Esophagus squamous epithelium (tissue), 5 donors: ENCODE measurements around the gene SPATA31D4. TPM values are rescaled to one million over a fixed set of nuclear protein-coding genes. Genes with fewer than 3 reads are reported as not detected.

Source experiments
- DNase-seq: peaks from one replicate; lab custom pipeline; 2025; lab: John Stamatoyannopoulos, UW
- H3K27ac ChIP-seq, 4 donors: fragments of 200-600 bp; sonication (generic); one replicate each; pipeline ENCODE4 v1.5.1; 2016 to 2019; ENCODE audit warnings: mild to moderate bottlenecking in 1 of 4
- H3K27me3 ChIP-seq, 4 donors: fragments of 200-600 bp; sonication (generic); 1 replicate in 3 of 4; 2 replicates in 1 of 4; pipeline versions ENCODE4 v1.5.1 to v1.6.0; 2017 to 2021; ENCODE audit warnings: antibody characterized with exemption in 1 of 4
- H3K36me3 ChIP-seq, 3 donors: fragments of 200-600 bp; sonication (generic); one replicate each; pipeline ENCODE4 v1.5.1; 2016 to 2019
- H3K4me1 ChIP-seq, 3 donors: fragments of 200-600 bp; sonication (generic); one replicate each; pipeline ENCODE4 v1.5.1; 2017 to 2019
- H3K4me3 ChIP-seq, 4 donors: fragments of 200-600 bp; sonication (generic); 1 replicate in 3 of 4; 2 replicates in 1 of 4; pipeline ENCODE4 v1.5.1; 2016 to 2019; ENCODE audit warnings: mild to moderate bottlenecking in 2 of 4, moderate library complexity in 1 of 4
- H3K9me3 ChIP-seq, 3 donors: fragments of 200-600 bp; sonication (generic); one replicate each; pipeline ENCODE4 v1.5.1; 2016 to 2019
- POLR2A ChIP-seq, 4 donors: fragments of 450-650 bp; IDR thresholded peaks; one replicate each; pipeline ENCODE4 v1.6.1; 2017; ENCODE audit warnings: antibody characterized with exemption in 4 of 4, mild to moderate bottlenecking in 4 of 4, moderate library complexity in 3 of 4
- WGBS, 2 donors: methylation state at CpG; one replicate each; pipeline ENCODE4 v1.1.5; 2018; 5-methylcytosine and 5-hydroxymethylcytosine counted together
- intact Hi-C: fragments of 100-400 bp; cut with DNase I; formaldehyde crosslinking; loops from one replicate; pipeline ENCODE4 v1.15.0; 2022
- total RNA-seq, 4 donors: library from RNA; depleted of rRNA; stranded (reverse); fragments of >200 nt; gene quantifications; one replicate each; pipeline ENCODE4 v1.1.0, GENCODE V29; 2016
- TF ChIP-seq, protein P1 (sequence below), 6 experiments: fragments of 450-650 bp in 4 of 6; fragments of 200-600 bp in 2 of 6; sonication (generic) in 2 of 6; IDR thresholded peaks; one replicate each; pipeline ENCODE4 v1.5.1; 2016 to 2019; ENCODE audit warnings: antibody characterized with exemption in 6 of 6, mild to moderate bottlenecking in 4 of 6, moderate library complexity in 4 of 6
- donor health status: DM: yes; HTN: yes; CAD: no.

The SPATA31D4 gene
- total RNA-seq, 4 donors from 2014 or later, result not detected

DNA sequence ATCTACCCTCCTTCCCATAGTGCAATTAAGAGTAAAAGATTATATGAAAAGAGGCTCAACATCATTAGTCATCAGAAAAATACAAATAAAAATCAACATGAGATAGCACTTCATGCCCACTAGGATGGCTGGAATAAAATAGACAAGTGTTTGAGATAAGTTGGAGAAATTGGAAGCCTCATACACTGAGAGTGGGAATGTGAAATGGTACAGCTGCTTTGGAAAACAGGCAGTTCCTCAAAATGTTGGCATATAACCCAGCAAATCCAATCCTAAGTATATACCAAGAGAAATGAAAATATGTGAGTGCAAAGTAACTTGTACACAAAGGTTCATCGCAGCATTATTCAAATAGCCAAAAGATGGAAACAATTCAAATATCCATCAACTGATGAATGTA, 24.9 kb downstream of the SPATA31D4 start:
- TF ChIP-seq, protein P1, sequence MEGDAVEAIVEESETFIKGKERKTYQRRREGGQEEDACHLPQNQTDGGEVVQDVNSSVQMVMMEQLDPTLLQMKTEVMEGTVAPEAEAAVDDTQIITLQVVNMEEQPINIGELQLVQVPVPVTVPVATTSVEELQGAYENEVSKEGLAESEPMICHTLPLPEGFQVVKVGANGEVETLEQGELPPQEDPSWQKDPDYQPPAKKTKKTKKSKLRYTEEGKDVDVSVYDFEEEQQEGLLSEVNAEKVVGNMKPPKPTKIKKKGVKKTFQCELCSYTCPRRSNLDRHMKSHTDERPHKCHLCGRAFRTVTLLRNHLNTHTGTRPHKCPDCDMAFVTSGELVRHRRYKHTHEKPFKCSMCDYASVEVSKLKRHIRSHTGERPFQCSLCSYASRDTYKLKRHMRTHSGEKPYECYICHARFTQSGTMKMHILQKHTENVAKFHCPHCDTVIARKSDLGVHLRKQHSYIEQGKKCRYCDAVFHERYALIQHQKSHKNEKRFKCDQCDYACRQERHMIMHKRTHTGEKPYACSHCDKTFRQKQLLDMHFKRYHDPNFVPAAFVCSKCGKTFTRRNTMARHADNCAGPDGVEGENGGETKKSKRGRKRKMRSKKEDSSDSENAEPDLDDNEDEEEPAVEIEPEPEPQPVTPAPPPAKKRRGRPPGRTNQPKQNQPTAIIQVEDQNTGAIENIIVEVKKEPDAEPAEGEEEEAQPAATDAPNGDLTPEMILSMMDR (IDR thresholded peaks at IDR 0.05), result no peak
- no peak for TF ChIP-seq POLR2A (IDR thresholded peaks at IDR 0.05)
- intact Hi-C loops, result no loop called here
- WGBS, 2 donors, result 83 to 95% methylated on average over 1 of the region's 1 CpG

DNA sequence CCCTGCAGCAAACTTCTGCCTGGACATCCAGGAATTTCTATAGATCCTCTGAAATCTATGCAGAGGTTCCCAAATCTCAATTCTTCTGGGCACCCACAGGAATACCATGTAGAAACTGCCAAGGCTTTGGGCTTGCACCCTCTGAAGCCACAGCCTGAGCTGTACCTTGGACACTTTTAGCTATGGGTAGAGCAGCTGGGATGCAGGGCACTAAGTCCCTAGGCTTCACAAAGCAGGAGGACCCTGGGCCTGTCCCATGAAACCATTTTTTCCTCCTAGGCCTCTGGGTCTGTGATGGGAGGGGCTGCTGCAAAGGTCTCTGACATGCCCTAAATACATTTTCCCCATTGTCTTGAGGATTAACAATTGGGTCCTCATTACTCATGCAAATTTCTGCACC, 27.4 kb downstream of the SPATA31D4 start:
- Histone ChIP-seq H3K9me3 (peaks cover 0 to 10% (median 9%) of the 10 kb centered on the region in 3 donors), H3K27ac (no peak overlapping the region), H3K27me3 (no peaks in the 10 kb centered on the region), H3K36me3 (no peaks in the 10 kb centered on the region), H3K4me3 (no peak overlapping the region), H3K4me1 (no peaks in the 10 kb centered on the region)
- DNase-seq, result no peak
- intact Hi-C loops, result no loop called here
- no peak for TF ChIP-seq POLR2A (IDR thresholded peaks at IDR 0.05)
- TF ChIP-seq, protein P1 (IDR thresholded peaks at IDR 0.05), result no peak

More for the DNA sequence above, 24.9 kb downstream of the SPATA31D4 start:
- no peak overlapping the region for H3K27ac ChIP-seq
- H3K9me3 ChIP-seq, result peaks cover 0 to 10% (median 9%) of the 10 kb centered on the region in 3 donors
- DNase-seq, result no peak
- no peaks in the 10 kb centered on the region for H3K4me1 ChIP-seq
- no peaks in the 10 kb centered on the region for H3K27me3 ChIP-seq
- H3K36me3 ChIP-seq, result no peaks in the 10 kb centered on the region
- H3K4me3 ChIP-seq, result no peak overlapping the region

- H3K9me3 ChIP-seq, result no peaks in the 10 kb centered on the region
- H3K27ac ChIP-seq, result no peak overlapping the region
- intact Hi-C loops, result no loop called here
- no peak for DNase-seq
- WGBS, 2 donors, result 60 to 66% methylated on average over 6 of the region's 6 CpGs
- no peak overlapping the region for H3K4me3 ChIP-seq
- H3K36me3 ChIP-seq, result no peaks in the 10 kb centered on the region
- H3K27me3 ChIP-seq, result no peaks in the 10 kb centered on the region
- TF ChIP-seq, protein P1 (IDR thresholded peaks at IDR 0.05), result no peak
- no peak for TF ChIP-seq POLR2A (IDR thresholded peaks at IDR 0.05)
- no peaks in the 10 kb centered on the region for H3K4me1 ChIP-seq
Observed at GRCh38 chr9:81964218-81965171, 36.3 kb downstream of the SPATA31D4 start.

- H3K27ac ChIP-seq, result no peak overlapping the region
- WGBS, 2 donors, result 84 to 85% methylated on average over 3 of the region's 3 CpGs
- DNase-seq, result no peak
- no peaks in the 10 kb centered on the region for H3K4me1 ChIP-seq
- intact Hi-C loops, result no loop called here
- no peaks in the 10 kb centered on the region for H3K9me3 ChIP-seq
- H3K27me3 ChIP-seq, result no peaks in the 10 kb centered on the region
- no peaks in the 10 kb centered on the region for H3K36me3 ChIP-seq
- H3K4me3 ChIP-seq, result no peak overlapping the region
- TF ChIP-seq, protein P1 (IDR thresholded peaks at IDR 0.05), result no peak
- no peak for TF ChIP-seq POLR2A (IDR thresholded peaks at IDR 0.05)
Observed at GRCh38 chr9:81968026-81968425, 39.8 kb downstream of the SPATA31D4 start.

- Histone ChIP-seq H3K27ac (no peak overlapping the region), H3K9me3 (no peaks in the 10 kb centered on the region), H3K4me1 (no peaks in the 10 kb centered on the region), H3K36me3 (no peaks in the 10 kb centered on the region), H3K27me3 (no peaks in the 10 kb centered on the region), H3K4me3 (no peak overlapping the region)
- DNase-seq, result no peak
- no peak for TF ChIP-seq POLR2A (IDR thresholded peaks at IDR 0.05)
- TF ChIP-seq, protein P1 (IDR thresholded peaks at IDR 0.05), result no peak
- intact Hi-C loops, result no loop called here
Observed at GRCh38 chr9:81969971-81970370, 41.7 kb downstream of the SPATA31D4 start.
